ENCODE data around the gene REEP2.

REEP2 gene

DNA sequence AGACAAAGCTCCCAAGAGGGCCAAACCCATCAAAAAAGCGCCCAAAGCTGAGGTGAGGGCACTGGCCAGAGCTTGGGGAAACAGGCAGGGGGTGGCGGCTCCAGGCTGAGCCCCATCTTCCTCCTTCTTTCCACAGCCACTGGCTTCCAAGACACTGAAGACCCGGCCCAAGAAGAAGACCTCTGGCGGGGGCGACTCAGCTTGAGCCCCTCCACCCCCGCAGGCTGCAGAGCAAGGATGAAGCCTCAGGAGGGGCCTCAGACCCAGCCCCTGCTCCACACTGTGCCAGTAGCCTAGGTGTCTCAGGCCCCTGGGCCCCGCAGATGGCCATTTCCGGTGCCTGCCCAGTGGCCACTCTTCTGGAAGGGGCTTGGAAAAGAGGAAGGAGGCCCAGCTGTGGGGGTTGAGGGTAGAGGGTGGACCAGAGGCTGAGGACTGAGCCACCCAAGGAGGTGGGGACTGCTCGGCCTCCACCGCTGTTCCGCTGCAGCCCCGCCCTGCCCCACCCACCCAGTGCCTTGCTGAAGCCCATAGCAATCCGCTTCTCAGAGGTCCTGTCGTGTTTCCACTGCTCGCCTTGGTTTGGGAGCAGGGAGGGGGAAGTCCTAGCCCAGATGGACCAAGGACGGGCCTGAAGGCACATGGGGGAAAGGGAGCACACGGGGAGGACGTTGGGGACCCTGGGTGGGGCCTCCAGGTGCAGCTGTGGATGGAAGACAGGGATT is 6.9 kb downstream of the REEP2 start:
- no peak for DNase-seq (ENCODE audit: low read depth)
- H3K4me3 ChIP-seq (ENCODE audit: low read depth, low read length) = no peak overlapping the region

GRCh38 chr5:138448070-138448469 is 9.2 kb downstream of the REEP2 start:
- no peak overlapping the region for H3K4me3 ChIP-seq (ENCODE audit: low read depth, low read length)
- DNase-seq (ENCODE audit: low read depth) = no peak

GRCh38 chr5:138448481-138449398 is 9.9 kb downstream of the REEP2 start:
- H3K4me3 ChIP-seq (ENCODE audit: low read depth, low read length) = no peak overlapping the region
- DNase-seq (ENCODE audit: low read depth) = no peak

GRCh38 chr5:138449501-138450239 is 10.8 kb downstream of the REEP2 start:
- DNase-seq (ENCODE audit: low read depth) = no peak
- no peak overlapping the region for H3K4me3 ChIP-seq (ENCODE audit: low read depth, low read length)

- no peak for DNase-seq (ENCODE audit: low read depth)
- no peak overlapping the region for H3K4me3 ChIP-seq (ENCODE audit: low read depth, low read length)
These were observed 12.1 kb downstream of the REEP2 start for GRCh38 chr5:138450971-138451370.

DNA sequence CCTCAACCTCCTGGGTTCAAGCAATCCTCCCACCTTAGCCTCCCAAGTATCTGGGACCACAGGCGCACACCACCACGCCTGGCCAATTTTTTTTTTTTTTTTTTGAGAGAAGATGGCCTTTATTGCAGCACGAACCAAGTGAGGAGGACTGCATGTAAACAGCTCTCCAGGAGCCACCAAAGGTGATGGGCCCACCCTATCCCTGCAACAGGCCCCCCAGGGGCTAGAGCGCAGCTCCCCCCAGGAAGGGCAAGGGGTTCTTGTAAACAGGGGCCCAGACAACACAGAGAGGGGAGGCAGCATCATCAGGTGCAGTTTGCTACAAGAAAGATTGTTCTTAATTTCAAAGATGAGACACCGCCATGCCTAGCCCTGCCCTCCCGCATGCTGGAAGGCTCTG is 13.9 kb downstream of the REEP2 start:
- H3K4me3 ChIP-seq (ENCODE audit: low read depth, low read length) = no peak overlapping the region
- DNase-seq (ENCODE audit: low read depth) = no peak

DNA sequence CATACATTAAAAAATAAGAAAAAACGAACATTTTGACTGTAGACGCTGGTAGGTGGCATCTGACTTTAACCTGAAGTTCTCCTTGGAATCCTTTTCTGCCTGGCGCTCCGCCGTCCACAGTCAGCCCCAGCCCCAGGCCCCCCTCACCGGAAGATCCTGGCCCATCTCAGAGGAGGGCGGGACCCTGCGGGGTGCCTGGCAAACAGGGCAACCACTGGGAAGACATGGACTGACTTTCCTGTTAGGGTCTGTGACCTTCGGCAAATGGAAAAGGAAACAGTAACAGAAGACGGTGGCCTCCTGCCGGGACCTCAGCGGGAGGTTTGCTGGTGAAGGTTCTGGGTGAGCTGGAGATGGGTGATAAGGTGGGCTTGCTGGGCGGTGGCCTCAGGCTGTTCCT is 14.7 kb downstream of the REEP2 start:
- DNase-seq (ENCODE audit: low read depth) = no peak
- H3K4me3 ChIP-seq (ENCODE audit: low read depth, low read length) = no peak overlapping the region

- DNase-seq (ENCODE audit: low read depth) = no peak
- no peak overlapping the region for H3K4me3 ChIP-seq (ENCODE audit: low read depth, low read length)
These were observed 15.3 kb downstream of the REEP2 start for GRCh38 chr5:138454121-138454520.

DNA sequence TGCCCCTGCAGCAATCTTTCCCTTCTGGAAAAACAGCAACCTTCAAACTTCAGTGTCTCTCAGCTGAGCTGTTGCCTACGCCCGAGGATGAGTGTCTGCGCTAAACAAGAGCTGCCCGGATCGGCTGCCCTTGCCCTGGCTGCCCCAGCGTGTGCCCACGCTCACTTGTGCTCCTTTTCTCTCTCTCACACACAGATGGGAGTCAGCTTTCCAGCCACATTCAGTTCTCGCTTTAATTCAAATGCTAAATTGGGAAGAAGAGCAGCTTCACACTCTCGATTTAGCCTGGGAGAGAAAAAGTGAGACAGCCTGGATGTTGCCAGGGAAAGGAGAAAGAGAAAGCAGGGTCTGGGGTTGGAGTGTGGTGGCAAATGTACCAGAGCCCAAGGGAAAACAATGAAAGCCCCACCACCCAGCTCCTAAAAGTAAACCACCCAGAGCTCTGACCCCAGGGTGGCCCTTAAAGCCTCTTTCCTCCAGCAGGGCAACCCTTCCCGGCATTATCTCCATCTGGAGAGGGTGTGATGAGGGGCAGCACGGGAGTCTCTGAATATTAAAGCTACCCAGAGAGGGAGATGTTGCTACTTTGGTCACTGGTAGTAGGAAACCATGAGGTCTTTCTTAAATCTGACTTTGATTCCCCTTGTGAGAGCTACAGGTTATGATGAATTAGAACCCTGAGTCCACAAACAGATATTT is 16.5 kb downstream of the REEP2 start:
- DNase-seq (ENCODE audit: low read depth) = no peak
- no peak overlapping the region for H3K4me3 ChIP-seq (ENCODE audit: low read depth, low read length)

DNA sequence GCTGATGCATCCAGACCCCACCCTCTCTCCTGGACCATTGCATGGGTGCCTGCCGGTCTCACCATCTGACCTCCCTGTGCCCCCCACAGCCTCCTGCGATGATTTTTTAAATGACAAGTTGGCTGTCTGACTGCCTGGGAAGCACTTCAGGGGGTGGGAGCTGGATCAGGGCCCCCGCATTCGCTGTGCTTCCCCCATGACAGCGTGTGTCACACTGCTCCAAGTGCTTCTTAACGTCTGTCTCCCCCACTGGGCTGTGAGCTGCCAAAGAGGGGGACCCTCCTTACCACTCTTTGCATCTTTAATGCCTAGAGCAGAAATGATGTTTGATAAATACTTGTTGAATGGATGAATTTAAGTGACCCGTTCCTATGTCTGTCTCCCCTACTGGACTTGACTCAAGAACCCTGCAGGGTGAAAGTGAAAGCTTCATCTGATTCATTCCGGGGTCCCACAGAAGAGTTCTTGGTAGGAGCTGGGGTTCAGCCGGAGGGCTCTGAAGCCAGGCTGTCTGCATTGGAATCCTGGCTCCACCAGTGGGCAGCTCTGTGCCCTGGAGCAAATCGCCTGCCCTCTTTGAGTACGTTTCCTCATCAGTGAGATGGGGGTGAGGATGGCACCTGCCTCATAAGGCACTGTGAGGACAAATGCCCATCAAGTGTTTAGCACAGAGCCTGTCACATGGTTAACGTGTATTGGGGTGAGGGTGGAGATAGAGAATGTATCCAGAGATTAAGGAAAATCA is 18.8 kb downstream of the REEP2 start:
- no peak for DNase-seq (ENCODE audit: low read depth)
- H3K4me3 ChIP-seq (ENCODE audit: low read depth, low read length) = no peak overlapping the region

DNA sequence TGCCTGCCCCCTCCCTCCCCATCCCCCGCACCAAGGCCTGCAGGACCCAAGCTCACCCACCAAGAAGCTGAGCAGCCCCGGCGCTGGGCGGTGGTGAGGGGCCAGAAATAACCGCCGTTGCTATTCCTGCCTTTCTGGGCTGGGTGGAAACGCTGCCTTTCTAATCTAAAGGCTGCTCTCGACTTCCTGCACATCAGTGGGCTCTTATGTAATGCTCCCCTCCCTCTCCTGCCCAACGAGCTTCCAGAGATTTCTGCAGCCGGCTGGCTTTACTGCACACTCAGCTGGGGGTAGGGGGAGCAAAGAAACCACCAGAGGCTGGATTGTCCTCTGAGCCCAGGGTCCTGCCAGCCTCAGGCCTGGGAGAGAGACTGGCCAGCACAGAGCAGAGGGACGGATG is 19.5 kb downstream of the REEP2 start:
- H3K4me3 ChIP-seq (ENCODE audit: low read depth, low read length) = no peak overlapping the region
- no peak for DNase-seq (ENCODE audit: low read depth)

DNA sequence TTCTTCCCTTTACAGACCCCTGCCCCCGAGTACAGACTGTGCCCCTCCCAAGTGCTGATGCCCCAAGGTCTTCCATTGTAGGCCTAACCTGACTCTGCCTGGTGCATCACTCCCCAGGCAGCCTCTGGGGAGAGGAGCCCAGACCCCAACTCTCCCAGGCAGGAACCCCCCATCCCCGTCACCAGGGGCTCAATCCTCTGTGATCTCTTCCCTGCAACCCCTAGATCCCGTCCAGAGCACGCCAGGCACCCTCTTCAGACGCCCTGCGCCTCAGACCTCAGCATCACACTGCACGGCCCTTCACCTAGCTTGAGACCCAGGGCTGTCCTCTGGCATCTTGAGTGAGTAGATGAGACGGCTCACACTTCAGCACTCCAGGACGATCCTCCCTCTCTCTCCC is 20.0 kb downstream of the REEP2 start:
- DNase-seq (ENCODE audit: low read depth) = no peak
- no peak overlapping the region for H3K4me3 ChIP-seq (ENCODE audit: low read depth, low read length)

DNA sequence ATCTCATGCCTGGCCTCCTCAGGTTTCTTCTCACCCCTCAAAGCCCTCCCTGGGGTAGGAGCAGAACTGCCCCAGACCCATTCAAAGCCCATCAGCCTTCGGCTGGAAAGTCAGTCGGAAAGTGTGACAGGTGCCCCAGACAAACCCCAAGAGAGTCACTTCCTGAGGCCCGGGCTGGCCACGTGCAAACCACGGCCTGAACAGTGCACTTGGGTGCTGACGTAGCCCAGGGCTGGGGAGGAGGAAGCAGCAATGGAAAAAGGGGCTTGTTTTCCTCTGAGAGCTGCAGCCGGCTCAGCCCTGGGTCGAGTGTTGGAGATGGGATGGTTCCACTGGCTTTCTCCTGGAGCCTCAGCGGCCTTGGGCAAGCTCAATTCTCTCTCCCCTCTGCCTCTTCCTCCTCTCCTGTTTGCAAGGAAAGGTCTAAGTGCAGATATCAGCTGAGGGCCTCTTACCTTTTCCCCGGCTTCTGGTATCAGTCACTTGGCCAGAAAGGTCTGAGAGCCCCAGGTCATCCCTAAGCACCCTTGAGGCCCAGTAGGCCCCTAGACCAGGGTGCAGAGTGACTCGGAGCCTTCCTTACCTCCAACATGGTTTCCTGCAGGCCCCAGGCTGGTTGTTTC is 20.6 kb downstream of the REEP2 start:
- DNase-seq (ENCODE audit: low read depth) = no peak
- no peak overlapping the region for H3K4me3 ChIP-seq (ENCODE audit: low read depth, low read length)

DNA sequence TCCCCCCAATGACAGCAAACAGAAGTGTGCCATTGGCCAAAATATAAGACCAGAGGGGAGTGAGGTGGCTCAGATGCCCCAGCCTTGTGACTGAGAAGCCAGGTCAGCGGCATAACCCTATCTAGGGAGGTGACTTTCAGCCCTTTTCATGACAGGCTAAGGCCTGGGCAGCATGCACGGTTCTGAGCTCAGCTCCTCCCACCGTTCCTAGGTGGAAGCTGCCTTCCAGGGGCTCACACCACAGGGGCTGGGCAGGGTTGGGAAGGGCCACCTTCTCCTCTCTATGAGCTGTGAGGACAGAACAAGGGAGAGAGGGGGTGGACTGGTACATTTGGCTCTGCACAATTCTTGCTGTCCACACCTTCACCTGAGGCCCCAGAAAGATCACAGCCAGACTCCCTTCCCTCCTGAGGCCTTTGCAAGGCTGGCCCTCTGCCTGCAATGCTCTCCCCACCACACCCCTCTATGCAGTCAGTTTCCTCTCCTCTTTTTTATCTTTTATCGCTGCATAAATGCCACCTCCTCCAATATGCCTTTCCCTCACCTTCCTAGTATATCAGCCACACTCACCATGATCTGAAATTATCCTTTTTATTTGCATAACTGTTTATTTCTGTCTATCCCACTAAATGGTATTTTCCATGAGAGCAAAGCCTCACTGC is 21.3 kb downstream of the REEP2 start:
- H3K4me3 ChIP-seq (ENCODE audit: low read depth, low read length) = no peak overlapping the region
- no peak for DNase-seq (ENCODE audit: low read depth)

DNA sequence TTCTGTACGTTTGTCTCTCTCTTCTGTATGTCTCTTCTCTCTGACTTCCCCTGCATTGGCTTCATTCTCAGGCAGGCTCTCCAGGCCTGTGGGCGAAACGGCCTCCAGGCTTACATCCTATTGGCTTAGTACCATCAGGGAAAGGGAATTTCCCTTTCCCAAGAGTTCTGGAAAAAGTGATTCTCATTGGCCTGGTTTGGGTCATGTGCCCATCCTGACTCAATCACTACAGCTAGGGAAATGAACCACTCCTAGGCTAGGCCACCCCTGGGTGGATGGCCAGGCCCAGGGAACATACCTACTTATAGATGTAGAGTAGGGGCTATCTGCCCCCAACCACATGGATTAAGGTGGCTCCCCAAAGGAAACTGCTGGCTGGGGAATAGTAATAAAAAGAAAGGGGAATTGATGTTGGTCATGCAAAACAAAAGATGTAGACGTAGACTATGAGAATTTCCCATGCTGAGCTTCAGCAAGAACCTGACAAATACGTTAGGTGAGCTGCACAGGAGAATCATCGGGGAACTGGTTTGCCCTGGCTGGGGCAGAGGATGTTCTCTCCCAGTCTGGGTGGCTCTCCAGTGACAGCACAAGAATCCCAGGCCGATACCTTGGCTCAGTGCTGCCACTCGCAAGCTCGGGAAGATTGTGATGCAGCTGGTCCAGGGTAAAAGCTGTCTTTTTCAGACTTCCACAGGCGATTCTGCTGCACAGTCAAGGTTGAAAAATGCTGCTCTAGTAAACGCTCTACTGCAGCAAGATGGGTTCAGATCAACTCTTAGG is 22.7 kb downstream of the REEP2 start:
- no peak overlapping the region for H3K4me3 ChIP-seq (ENCODE audit: low read depth, low read length)
- peak; percentile 59 for DNase-seq (ENCODE audit: low read depth)

DNA sequence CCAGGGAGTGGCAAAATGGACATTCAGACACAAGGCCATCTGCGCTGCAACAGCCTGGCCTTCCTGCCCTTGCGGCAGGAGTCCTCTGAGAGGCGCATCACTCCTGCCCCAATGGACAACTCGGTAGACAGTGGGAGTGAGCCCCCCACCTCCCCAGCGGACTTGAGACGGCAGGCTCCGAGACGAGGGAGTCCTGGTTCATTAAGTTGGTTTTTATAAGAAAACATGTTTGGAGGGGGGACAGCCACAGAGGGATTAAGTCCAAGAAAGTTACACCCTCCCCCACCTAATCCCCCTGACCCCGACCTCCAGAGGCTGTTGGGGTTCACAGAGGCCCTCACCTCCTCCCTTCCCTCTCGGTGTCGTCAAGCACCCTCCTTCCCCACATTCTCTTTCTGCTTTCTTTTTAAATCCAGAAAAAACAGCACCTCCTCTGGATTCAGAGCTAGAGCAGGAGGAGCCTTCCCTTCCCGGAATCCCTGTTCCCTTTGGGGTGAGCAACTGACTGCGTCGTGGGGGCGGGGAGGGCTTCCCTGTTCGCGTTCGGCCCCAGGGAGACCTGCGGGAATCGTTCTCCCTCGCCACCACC is 24.7 kb downstream of the REEP2 start:
- peak overlapping the region; percentile 76 for H3K4me3 ChIP-seq (ENCODE audit: low read depth, low read length)
- DNase-seq (ENCODE audit: low read depth) = no peak

DNA sequence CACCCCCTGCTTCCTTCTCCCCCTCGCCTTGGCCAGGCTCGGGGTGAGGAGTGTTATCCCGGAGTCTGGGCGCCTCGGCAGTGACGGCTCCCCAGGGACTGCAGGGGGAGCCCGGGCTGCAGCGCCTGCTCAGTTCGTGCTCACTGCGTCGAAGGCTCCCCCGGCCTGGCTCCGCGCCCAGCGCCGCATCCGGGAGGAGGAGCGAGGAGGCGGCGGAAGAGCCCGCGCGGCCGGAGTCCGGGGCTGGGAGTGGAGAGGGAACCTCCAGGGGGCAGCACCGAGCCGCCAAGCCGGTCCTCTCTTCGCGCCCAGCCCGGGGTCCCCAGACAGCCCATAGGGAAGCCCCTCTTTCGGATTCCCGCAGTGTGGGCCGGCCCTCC is 25.1 kb downstream of the REEP2 start:
- peak; percentile 87 for DNase-seq (ENCODE audit: low read depth)
- H3K4me3 ChIP-seq (ENCODE audit: low read depth, low read length) = peak overlapping the region; percentile 76
